IMR-90 (cell line): ENCODE data around the gene SYNPO2L. TPM values are rescaled to one million over a fixed set of nuclear protein-coding genes. Genes with fewer than 3 reads are reported as not detected.

ENCODE experiments used
- ATAC-seq: fragments of 200-7000 bp; cut with Tn5 transposase; 2 replicates; pipeline ENCODE4 v1.9.1; 2020; ENCODE audit warnings: low read depth, mild to moderate bottlenecking, moderate library complexity
- BruUV-seq: library from RNA; stranded (reverse); fragments of 400-500 nt; replicated peaks from 2 replicates; lab custom pipeline; 2021; lab: Mats Ljungman, UMichigan
- CTCF ChIA-PET: fragments of 300-600 bp; formaldehyde crosslinking; extraction: SDS; loops from one replicate; lab custom pipeline; 2021; ENCODE audit warnings: antibody characterized with exemption; lab: Yijun Ruan, JAX
- POLR2A ChIA-PET: fragments of 300-600 bp; sonication (Branson Sonifier 250); formaldehyde crosslinking; loops from one replicate; lab custom pipeline; 2022; ENCODE audit warnings: antibody characterized with exemption; ENCODE audit not compliant: unreplicated experiment; lab: Charles Lee
- DNase-seq: peaks from one replicate; pipeline ENCODE4 v3.0.0; 2013
- H2AFZ ChIP-seq: replicated peaks from 2 replicates; pipeline ENCODE3; 2013; ENCODE audit warnings: low read length, mild to moderate bottlenecking; ENCODE audit not compliant: poor library complexity
- H2AK5ac ChIP-seq: 2 replicates; pipeline ENCODE4 v1.6.1; 2013; ENCODE audit warnings: low read depth, low read length, inconsistent platforms
- H2AK9ac ChIP-seq: replicated peaks from 2 replicates; pipeline ENCODE3; 2013; ENCODE audit warnings: mild to moderate bottlenecking, low read depth, low read length, moderate library complexity; ENCODE audit not compliant: poor library complexity
- H2BK120ac ChIP-seq: 2 replicates; pipeline ENCODE4 v1.6.1; 2013; ENCODE audit warnings: low read depth, low read length, inconsistent platforms
- H2BK15ac ChIP-seq: 3 replicates; pipeline ENCODE4 v1.6.1; 2013; ENCODE audit warnings: low read depth, low read length, inconsistent platforms
- H2BK20ac ChIP-seq: 2 replicates; pipeline ENCODE4 v1.6.1; 2013; ENCODE audit warnings: low read depth, mild to moderate bottlenecking, inconsistent platforms, low read length, moderate library complexity
- H2BK5ac ChIP-seq: 2 replicates; pipeline ENCODE4 v1.6.1; 2013; ENCODE audit warnings: mild to moderate bottlenecking, low read depth, low read length, inconsistent platforms; ENCODE audit not compliant: poor library complexity, severe bottlenecking
- H3K14ac ChIP-seq: replicated peaks from 2 replicates; pipeline ENCODE4 v1.6.1; 2013; ENCODE audit warnings: low read depth, low read length, inconsistent platforms
- H3K18ac ChIP-seq: 2 replicates; pipeline ENCODE4 v1.6.1; 2013; ENCODE audit warnings: low read depth, low read length, control low read depth
- H3K23ac ChIP-seq: 2 replicates; pipeline ENCODE4 v1.6.1; 2013; ENCODE audit warnings: low read depth, low read length, inconsistent platforms
- H3K27ac ChIP-seq: 2 replicates; pipeline ENCODE4 v1.5.1; 2013; ENCODE audit warnings: mild to moderate bottlenecking, control low read depth, low read length; ENCODE audit not compliant: insufficient read depth
- H3K27me3 ChIP-seq: 2 replicates; pipeline ENCODE4 v1.6.1; 2013; ENCODE audit warnings: low read length; ENCODE audit not compliant: control insufficient read depth, insufficient read depth
- H3K36me3 ChIP-seq: 2 replicates; pipeline ENCODE4 v1.6.1; 2013; ENCODE audit warnings: low read length, mixed read lengths; ENCODE audit not compliant: control insufficient read depth, insufficient read depth
- H3K4ac ChIP-seq: 2 replicates; pipeline ENCODE4 v1.6.1; 2013; ENCODE audit warnings: low read depth, low read length, inconsistent platforms
- H3K4me1 ChIP-seq: 2 replicates; pipeline ENCODE4 v1.6.1; 2013; ENCODE audit warnings: low read length, mixed read lengths; ENCODE audit not compliant: control insufficient read depth, insufficient read depth
- H3K4me2 ChIP-seq: 2 replicates; pipeline ENCODE4 v1.6.1; 2013; ENCODE audit warnings: low read depth, mild to moderate bottlenecking, control low read depth, low read length, moderate library complexity
- H3K4me3 ChIP-seq: 2 replicates; pipeline ENCODE4 v1.5.1; 2013; ENCODE audit warnings: low read depth, mild to moderate bottlenecking, control low read depth, low read length, moderate library complexity; ENCODE audit not compliant: insufficient read depth
- H3K56ac ChIP-seq: 2 replicates; pipeline ENCODE4 v1.6.1; 2013; ENCODE audit warnings: low read length, inconsistent platforms; ENCODE audit not compliant: insufficient read depth; ENCODE audit errors: extremely low read depth
- H3K79me1 ChIP-seq, 2 experiments: 2 replicates each; pipeline ENCODE4 v1.6.1; 2013; ENCODE audit warnings: low read length in 2 of 2, inconsistent platforms in 1 of 2, low read depth in 1 of 2
- H3K9ac ChIP-seq: 2 replicates; pipeline ENCODE4 v1.6.1; 2013; ENCODE audit warnings: low read depth, low read length, control low read depth
- H3K9me1 ChIP-seq: 2 replicates; pipeline ENCODE4 v1.6.1; 2013; ENCODE audit warnings: low read length, inconsistent platforms; ENCODE audit not compliant: insufficient read depth
- H3K9me3 ChIP-seq: 2 replicates; pipeline ENCODE4 v1.6.1; 2013; ENCODE audit warnings: low read length; ENCODE audit not compliant: control insufficient read depth, insufficient read depth
- H4K20me1 ChIP-seq: 2 replicates; pipeline ENCODE4 v1.6.1; 2013; ENCODE audit warnings: low read length, inconsistent platforms; ENCODE audit not compliant: insufficient read depth
- H4K5ac ChIP-seq: 2 replicates; pipeline ENCODE4 v1.6.1; 2013; ENCODE audit warnings: mild to moderate bottlenecking, low read depth, low read length, control low read depth
- H4K8ac ChIP-seq, 2 experiments: 2 replicates each; pipeline ENCODE4 v1.6.1; 2013; ENCODE audit warnings: low read depth in 2 of 2, low read length in 2 of 2, control low read depth in 1 of 2, inconsistent platforms in 1 of 2
- H4K91ac ChIP-seq: 2 replicates; pipeline ENCODE4 v1.6.1; 2013; ENCODE audit warnings: low read depth, low read length, inconsistent platforms; ENCODE audit not compliant: insufficient read depth
- CTCF ChIP-seq: conservative IDR thresholded peaks from 2 replicates; pipeline ENCODE4 v1.5.1; 2012; ENCODE audit warnings: mild to moderate bottlenecking, low read depth, low read length, improper control_type of control experiment
- POLR2A ChIP-seq: IDR thresholded peaks from 2 replicates; pipeline ENCODE4 v1.6.1; 2012; ENCODE audit warnings: mild to moderate bottlenecking, low read depth, low read length
- RAD21 ChIP-seq: IDR thresholded peaks from 2 replicates; pipeline ENCODE4 v1.6.1; 2012; ENCODE audit warnings: low read length, improper control_type of control experiment
- RCOR1 ChIP-seq: IDR thresholded peaks from 2 replicates; pipeline ENCODE4 v1.6.1; 2012; ENCODE audit warnings: mild to moderate bottlenecking, low read length, improper control_type of control experiment; ENCODE audit not compliant: insufficient replicate concordance
- SMC3 ChIP-seq: fragments of 150-350 bp; IDR thresholded peaks from 2 replicates; pipeline ENCODE4 v1.6.1; 2016; ENCODE audit warnings: low read depth, mild to moderate bottlenecking, antibody characterized with exemption, low read length, moderate library complexity
- USF2 ChIP-seq: fragments of 150-350 bp; IDR thresholded peaks from 2 replicates; pipeline ENCODE4 v1.6.1; 2017; ENCODE audit warnings: mild to moderate bottlenecking, antibody characterized with exemption, low read length, low read depth
- WGBS, 2 experiments: methylation state at CpG; one replicate each; pipeline versions ENCODE4 v1.1.5 to v1.1.7; 2013; ENCODE audit warnings: missing lambda C conversion rate in 2 of 2; ENCODE audit not compliant: insufficient read length in 1 of 2; ENCODE audit errors: extremely low coverage in 2 of 2; 5-methylcytosine and 5-hydroxymethylcytosine counted together
- dilution Hi-C: fragments of 300-500 bp; cut with HindIII; formaldehyde crosslinking; loops from one replicate; pipeline ENCODE4 v1.14.3; 2018; ENCODE audit warnings: low sequenced_read_pairs; ENCODE audit not compliant: unreplicated experiment
- in situ Hi-C: fragments of 300-500 bp; cut with MboI; formaldehyde crosslinking; loops from 3 replicates; pipeline ENCODE4 v1.14.3; 2019; ENCODE audit warnings: low sequenced_read_pairs, inconsistent platforms, mixed read lengths
- intact Hi-C: fragments of 100-400 bp; cut with micrococcal nuclease; formaldehyde crosslinking; loops from 2 replicates; pipeline ENCODE4 v1.10.0; 2022
- polyA plus RNA-seq, 3 experiments: library from polyadenylated mRNA; depleted of rRNA; stranded (reverse); fragments of >200 nt; gene quantifications; 2 replicates each; pipeline ENCODE4 v1.2.3, GENCODE V29; 2012; ENCODE audit warnings: low replicate concordance in 1 of 3
- total RNA-seq: library from RNA; depleted of rRNA; stranded (reverse); fragments of >200 nt; gene quantifications from 2 replicates; pipeline ENCODE4 v1.2.3, GENCODE V29; 2012

The SYNPO2L gene
- total and polyA plus RNA-seq, 2 of the 4 experiments (the other 2 are of a cell fraction): 0.18 to 0.62 TPM

GRCh38 chr10:73644015-73644743, 11.7 kb downstream of the SYNPO2L start:
- ChIA-PET CTCF (interaction anchor here (0.6 to 1.1 kb wide), 3 partner anchors 15 to 127 kb away, joined by 3 to 7 read pairs (median 3); no protein-coding TSS in a partner anchor), POLR2A (no interaction called here)
- H4K91ac ChIP-seq: no peak overlapping the region
- H3K4me3 ChIP-seq: no peak overlapping the region
- H3K9ac ChIP-seq: no peak overlapping the region
- peaks cover 9% of the 10 kb centered on the region for H3K9me1 ChIP-seq
- intact Hi-C loops (loop anchor here (1.0 to 10.0 kb wide), 3 partner anchors 115 to 382 kb away; partner anchors contain the start of gene ANXA7), in situ Hi-C loops (loop anchor here (5.0 to 25.0 kb wide), 2 partner anchors 117 to 382 kb away; partner anchors contain the start of gene MRPS16), dilution Hi-C loops (no loop called here)
- no peak overlapping the region for H3K27ac ChIP-seq
- peaks cover 9% of the 10 kb centered on the region for H3K4me1 ChIP-seq
- H3K23ac ChIP-seq: no peak overlapping the region
- peak overlapping the region; percentile 53 for H2AFZ ChIP-seq
- no TSS peak for BruUV-seq
- H3K18ac ChIP-seq: no peak overlapping the region
- peak overlapping the region; percentile 45; the same call in 1 of the 2 replicates for H2BK120ac ChIP-seq
- peak; percentile 96 for TF ChIP-seq SMC3
- TF ChIP-seq RAD21: peak; percentile 96
- peak; percentile 90 for TF ChIP-seq CTCF
- TF ChIP-seq POLR2A: 0 out of 2 replicates have a peak, but pooled peaks have one; percentile 34
- no peak for TF ChIP-seq USF2
- no peak for TF ChIP-seq RCOR1
- H3K79me1 ChIP-seq: peaks cover 0 to 9% of the 10 kb centered on the region in 2 experiments; a peak in 2 of 4 replicates
- ATAC-seq: peak; percentile 86
- H3K14ac ChIP-seq: no peak overlapping the region
- no peak overlapping the region for H3K56ac ChIP-seq
- H3K9me3 ChIP-seq: no peaks in the 10 kb centered on the region
- no peaks in the 10 kb centered on the region for H4K20me1 ChIP-seq
- H2AK5ac ChIP-seq: 0 out of 2 replicates have a peak overlapping the region, but pooled peaks have one; percentile 13
- H2BK15ac ChIP-seq: no peak overlapping the region
- peak overlapping the region; percentile 21; the same call in 1 of the 2 replicates for H2BK20ac ChIP-seq
- peak overlapping the region in 1 of 2 experiments; percentile 34; a peak in 1 of 4 replicates for H4K8ac ChIP-seq
- H3K4me2 ChIP-seq: no peak overlapping the region
- no peak overlapping the region for H4K5ac ChIP-seq
- no peak overlapping the region for H2BK5ac ChIP-seq
- H3K27me3 ChIP-seq: peaks cover 4% of the 10 kb centered on the region; the same call in 1 of the 2 replicates
- WGBS, 2 experiments: 0% methylated on average over 1 of the region's 5 CpGs; no CpG with 5 or more reads in 1 of the 2 experiments
- H2AK9ac ChIP-seq: no peak overlapping the region
- H3K4ac ChIP-seq: peak overlapping the region; percentile 26; the same call in 1 of the 2 replicates
- no peaks in the 10 kb centered on the region for H3K36me3 ChIP-seq
- DNase-seq: peak; percentile 73
